Tibial nerve (tissue), 3 donors: Measurements from ENCODE around the gene PAX8.

Experiments used
- POLR2A ChIP-seq, 2 donors: fragments of 450-650 bp; IDR thresholded peaks; one replicate each; pipeline ENCODE4 v1.6.1; 2017; ENCODE audit warnings: antibody characterized with exemption in 2 of 2, mild to moderate bottlenecking in 2 of 2, moderate library complexity in 2 of 2
- TF ChIP-seq, protein P1 (sequence below), 5 experiments: fragments of 200-600 bp in 3 of 5; fragments of 450-650 bp in 2 of 5; sonication (generic) in 3 of 5; IDR thresholded peaks; one replicate each; pipeline ENCODE4 v1.5.1; 2016 to 2019; ENCODE audit warnings: antibody characterized with exemption in 5 of 5, mild to moderate bottlenecking in 3 of 5, moderate library complexity in 2 of 5

DNA sequence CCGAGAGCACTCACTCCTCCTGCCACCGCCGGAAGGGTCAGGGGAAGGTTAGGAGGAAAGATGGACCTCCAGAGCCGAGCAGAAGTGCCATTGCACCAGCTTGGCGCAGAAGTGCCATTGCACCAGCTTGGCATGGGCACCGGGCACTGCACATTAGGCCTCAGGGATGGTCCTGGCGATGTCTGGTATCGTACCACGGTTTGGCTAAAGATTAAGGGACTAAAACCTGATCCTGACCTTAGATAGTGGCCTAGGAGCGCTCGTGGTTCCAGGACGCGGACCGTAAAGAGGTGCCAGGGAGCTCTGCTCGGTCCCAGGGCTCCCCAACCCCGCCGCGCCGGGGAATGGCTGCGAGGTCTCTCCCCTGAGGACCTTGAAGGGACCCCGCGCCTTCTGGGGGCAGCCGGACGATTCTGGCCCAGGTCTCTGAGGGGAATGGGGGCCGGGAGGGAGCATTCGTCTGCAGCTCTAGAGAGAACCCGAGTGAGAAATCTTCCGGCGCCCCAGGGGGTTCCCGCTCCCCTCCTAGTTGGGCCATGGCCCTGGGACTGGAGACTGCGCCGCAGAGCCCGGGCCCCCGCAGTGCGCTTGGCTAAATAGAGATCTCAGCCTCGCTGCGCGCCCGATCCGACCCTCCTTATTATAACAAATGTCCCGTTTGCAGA lies 1.8 kb downstream of the PAX8 start:
- TF ChIP-seq, protein P1, sequence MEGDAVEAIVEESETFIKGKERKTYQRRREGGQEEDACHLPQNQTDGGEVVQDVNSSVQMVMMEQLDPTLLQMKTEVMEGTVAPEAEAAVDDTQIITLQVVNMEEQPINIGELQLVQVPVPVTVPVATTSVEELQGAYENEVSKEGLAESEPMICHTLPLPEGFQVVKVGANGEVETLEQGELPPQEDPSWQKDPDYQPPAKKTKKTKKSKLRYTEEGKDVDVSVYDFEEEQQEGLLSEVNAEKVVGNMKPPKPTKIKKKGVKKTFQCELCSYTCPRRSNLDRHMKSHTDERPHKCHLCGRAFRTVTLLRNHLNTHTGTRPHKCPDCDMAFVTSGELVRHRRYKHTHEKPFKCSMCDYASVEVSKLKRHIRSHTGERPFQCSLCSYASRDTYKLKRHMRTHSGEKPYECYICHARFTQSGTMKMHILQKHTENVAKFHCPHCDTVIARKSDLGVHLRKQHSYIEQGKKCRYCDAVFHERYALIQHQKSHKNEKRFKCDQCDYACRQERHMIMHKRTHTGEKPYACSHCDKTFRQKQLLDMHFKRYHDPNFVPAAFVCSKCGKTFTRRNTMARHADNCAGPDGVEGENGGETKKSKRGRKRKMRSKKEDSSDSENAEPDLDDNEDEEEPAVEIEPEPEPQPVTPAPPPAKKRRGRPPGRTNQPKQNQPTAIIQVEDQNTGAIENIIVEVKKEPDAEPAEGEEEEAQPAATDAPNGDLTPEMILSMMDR (IDR thresholded peaks at IDR 0.05) = no peak
- no peak for TF ChIP-seq POLR2A (IDR thresholded peaks at IDR 0.05)
